ENCODE measurements around the gene TEPSIN. TPM values are rescaled to one million over a fixed set of nuclear protein-coding genes. Genes with fewer than 3 reads are reported as not detected.

TEPSIN gene
- total and polyA plus RNA-seq, 7 donors, result 10.9 to 22.1 (median 12.5) TPM

DNA sequence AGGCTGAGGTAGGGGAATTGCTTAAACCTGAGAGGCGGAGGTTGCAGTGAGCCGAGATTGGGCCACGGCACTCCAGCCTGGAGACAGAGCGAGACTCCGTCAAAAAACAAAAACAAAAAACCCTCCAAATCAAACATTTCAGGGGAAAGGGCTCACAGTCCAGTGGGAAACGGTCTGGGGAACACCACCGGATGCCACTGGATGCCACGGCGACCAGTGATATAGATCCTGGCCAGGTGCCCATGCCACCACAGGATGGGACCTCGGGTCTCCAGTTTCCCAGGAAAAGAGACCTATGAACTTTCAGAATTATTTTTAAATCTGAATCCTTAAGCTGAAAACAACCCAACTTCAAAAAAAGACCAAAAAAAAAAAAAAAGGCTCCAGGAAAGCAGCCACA is 28.4 kb downstream of the TEPSIN start:
- DNase-seq (no peak), ATAC-seq (no peak)
- intact Hi-C loops (cut with DNase I), result no loop called here
- H3K4me3 ChIP-seq, result no peak overlapping the region
- H3K27ac ChIP-seq, result no peak overlapping the region
- H3K36me3 ChIP-seq (ENCODE audit: insufficient read depth in 1 of 2, low read depth in 1 of 2), result peaks cover 0 to 3% of the 10 kb centered on the region in 2 donors
- H3K27me3 ChIP-seq (ENCODE audit: insufficient read depth in 3 of 3, low read length in 2 of 3), result no peaks in the 10 kb centered on the region
- no peaks in the 10 kb centered on the region for H3K9me3 ChIP-seq
- TF ChIP-seq, protein P1, sequence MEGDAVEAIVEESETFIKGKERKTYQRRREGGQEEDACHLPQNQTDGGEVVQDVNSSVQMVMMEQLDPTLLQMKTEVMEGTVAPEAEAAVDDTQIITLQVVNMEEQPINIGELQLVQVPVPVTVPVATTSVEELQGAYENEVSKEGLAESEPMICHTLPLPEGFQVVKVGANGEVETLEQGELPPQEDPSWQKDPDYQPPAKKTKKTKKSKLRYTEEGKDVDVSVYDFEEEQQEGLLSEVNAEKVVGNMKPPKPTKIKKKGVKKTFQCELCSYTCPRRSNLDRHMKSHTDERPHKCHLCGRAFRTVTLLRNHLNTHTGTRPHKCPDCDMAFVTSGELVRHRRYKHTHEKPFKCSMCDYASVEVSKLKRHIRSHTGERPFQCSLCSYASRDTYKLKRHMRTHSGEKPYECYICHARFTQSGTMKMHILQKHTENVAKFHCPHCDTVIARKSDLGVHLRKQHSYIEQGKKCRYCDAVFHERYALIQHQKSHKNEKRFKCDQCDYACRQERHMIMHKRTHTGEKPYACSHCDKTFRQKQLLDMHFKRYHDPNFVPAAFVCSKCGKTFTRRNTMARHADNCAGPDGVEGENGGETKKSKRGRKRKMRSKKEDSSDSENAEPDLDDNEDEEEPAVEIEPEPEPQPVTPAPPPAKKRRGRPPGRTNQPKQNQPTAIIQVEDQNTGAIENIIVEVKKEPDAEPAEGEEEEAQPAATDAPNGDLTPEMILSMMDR (IDR thresholded peaks at IDR 0.05), result no peak
- WGBS, 3 donors, result 76 to 84% (median 82%) methylated on average over 10 of the region's 10 CpGs
- H3K4me1 ChIP-seq, result no peaks in the 10 kb centered on the region

DNA sequence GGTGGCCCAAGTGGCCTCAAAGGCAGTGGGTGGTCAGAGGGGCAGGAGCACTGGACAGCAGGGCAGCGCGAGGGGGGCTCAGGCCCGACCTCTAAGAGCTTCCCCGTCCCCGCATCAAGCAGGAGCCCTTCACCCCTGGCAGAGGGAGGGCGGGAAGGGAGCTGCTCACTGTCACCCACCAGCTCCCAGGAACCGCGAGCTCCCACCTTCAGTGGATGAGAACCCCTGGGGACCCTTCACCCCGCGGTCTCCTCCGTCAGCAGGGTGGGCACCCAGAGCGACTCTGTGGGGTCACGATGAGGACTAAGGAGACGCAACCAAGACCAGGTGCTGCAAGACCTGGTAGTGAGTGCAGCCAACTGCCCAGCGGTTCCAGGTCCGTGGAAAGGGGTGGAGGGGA is 29.7 kb downstream of the TEPSIN start:
- 95 to 96% (median 95%) methylated on average over 14 to 16 of the region's 16 CpGs for WGBS, 3 donors
- intact Hi-C loops (cut with DNase I), result no loop called here
- TF ChIP-seq, protein P1 (IDR thresholded peaks at IDR 0.05), result no peak

GRCh38 chr17:81208651-81209050 is 30.2 kb downstream of the TEPSIN start:
- 92 to 94% (median 94%) methylated on average over 8 to 10 of the region's 10 CpGs for WGBS, 3 donors
- TF ChIP-seq, protein P1 (IDR thresholded peaks at IDR 0.05), result no peak
- Histone ChIP-seq H3K27ac (no peak overlapping the region), H3K9me3 (no peaks in the 10 kb centered on the region), H3K4me3 (no peak overlapping the region), H3K36me3 (ENCODE audit: insufficient read depth in 1 of 2, low read depth in 1 of 2) (peaks cover 0 to 3% of the 10 kb centered on the region in 2 donors), H3K4me1 (no peaks in the 10 kb centered on the region), H3K27me3 (ENCODE audit: insufficient read depth in 3 of 3, low read length in 2 of 3) (no peaks in the 10 kb centered on the region)
- ATAC-seq (no peak), DNase-seq (no peak)
- intact Hi-C loops (cut with DNase I), result no loop called here

More for the DNA sequence above, 29.7 kb downstream of the TEPSIN start:
- peaks cover 0 to 3% of the 10 kb centered on the region in 2 donors for H3K36me3 ChIP-seq (ENCODE audit: insufficient read depth in 1 of 2, low read depth in 1 of 2)
- no peak overlapping the region for H3K27ac ChIP-seq
- H3K4me3 ChIP-seq, result no peak overlapping the region
- H3K27me3 ChIP-seq (ENCODE audit: insufficient read depth in 3 of 3, low read length in 2 of 3), result no peaks in the 10 kb centered on the region
- no peaks in the 10 kb centered on the region for H3K4me1 ChIP-seq
- no peaks in the 10 kb centered on the region for H3K9me3 ChIP-seq
- ATAC-seq (no peak), DNase-seq (no peak)

DNA sequence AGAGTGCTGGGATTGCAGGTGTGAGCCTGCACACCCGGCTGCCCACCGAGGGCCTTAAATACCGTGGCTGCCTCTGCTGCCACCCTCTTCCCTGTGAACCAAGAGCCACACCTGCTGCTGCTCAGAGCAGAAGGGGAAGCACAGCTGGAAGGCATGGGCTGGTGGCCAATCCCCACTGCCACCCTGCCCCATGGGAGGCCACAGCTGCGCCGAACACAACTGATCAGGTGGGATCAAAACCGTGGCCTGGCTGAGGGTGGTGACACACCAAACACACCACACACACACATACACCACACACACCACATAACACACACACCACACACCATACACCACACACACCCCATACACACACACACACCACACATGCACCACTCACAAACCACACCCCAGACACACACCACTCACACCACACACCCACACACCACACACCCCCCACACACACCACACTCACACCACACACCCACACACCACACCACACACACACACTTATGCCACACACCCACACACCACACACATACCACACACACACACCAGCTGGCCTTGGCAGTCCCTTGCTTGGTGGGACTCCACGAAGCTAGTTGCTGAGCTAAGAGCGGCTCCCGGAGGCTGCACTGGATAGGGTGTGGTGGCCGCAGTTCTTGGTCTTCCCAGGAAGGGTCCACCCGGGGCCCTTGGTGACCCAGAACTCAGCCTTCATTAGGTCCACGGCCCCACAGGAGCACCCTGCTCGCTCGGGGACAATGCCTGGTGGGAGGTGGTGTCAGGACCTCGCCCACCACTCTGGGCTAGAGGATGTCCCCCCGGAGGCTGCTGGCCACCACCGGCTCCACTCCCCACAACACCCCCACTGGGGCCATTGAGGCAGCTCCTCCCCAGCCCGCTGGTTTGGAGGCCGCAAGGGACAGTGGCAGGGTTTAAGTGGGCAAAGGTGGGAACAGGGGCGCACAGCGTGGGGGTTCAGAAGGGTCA is 31.0 kb downstream of the TEPSIN start:
- ATAC-seq (no peak), DNase-seq (no peak)
- H3K4me3 ChIP-seq, result no peak overlapping the region
- TF ChIP-seq, protein P1 (IDR thresholded peaks at IDR 0.05), result no peak
- WGBS, 3 donors, result 83 to 88% (median 85%) methylated on average over 20 to 21 of the region's 21 CpGs
- no peaks in the 10 kb centered on the region for H3K9me3 ChIP-seq
- H3K27ac ChIP-seq, result no peak overlapping the region
- no peaks in the 10 kb centered on the region for H3K4me1 ChIP-seq
- intact Hi-C loops (cut with DNase I), result no loop called here
- peaks cover 0 to 3% of the 10 kb centered on the region in 2 donors for H3K36me3 ChIP-seq (ENCODE audit: insufficient read depth in 1 of 2, low read depth in 1 of 2)
- H3K27me3 ChIP-seq (ENCODE audit: insufficient read depth in 3 of 3, low read length in 2 of 3), result no peaks in the 10 kb centered on the region

Measured in psoas muscle (tissue), 8 donors.